SHP77 treated with DMSO at 0.1 percent for 48 hours (cell line): ENCODE results near the gene LMBR1L.

Source experiments
- DNase-seq: peaks from one replicate; lab custom pipeline; 2025; lab: John Stamatoyannopoulos, UW

LMBR1L gene

DNA sequence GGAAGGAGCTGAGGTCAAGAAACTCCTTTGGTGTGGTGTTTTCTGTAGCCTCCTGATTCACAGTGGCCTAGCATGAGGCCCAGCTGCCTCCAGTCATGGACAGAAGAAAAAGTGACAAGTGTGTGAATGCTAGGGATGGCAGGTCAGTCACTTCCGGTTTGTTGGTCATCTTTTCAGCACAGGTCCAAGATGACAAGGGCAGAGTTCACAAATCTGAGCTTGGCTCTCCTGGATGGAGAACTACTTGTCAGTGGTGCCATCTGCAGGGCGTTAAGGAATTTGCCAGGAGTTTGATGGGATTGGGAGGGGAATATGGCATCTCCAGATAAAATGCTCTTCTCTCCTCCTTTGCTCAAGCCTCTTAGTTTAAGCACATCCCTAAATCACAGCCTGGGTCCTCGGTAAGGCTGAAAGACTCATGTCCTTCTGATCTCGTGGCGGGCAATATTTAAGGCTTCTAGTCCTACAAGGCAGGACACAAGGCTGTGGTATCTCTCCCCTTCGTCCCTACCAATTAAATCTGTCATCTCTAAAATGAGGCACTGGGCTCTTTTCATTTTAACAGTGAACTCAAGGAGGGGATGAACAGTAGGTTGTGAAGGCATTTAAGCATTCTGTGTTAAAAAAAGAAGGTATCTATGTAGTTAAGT is 10.5 kb upstream of the LMBR1L start:
- DNase-seq, result peak; percentile 18

DNA sequence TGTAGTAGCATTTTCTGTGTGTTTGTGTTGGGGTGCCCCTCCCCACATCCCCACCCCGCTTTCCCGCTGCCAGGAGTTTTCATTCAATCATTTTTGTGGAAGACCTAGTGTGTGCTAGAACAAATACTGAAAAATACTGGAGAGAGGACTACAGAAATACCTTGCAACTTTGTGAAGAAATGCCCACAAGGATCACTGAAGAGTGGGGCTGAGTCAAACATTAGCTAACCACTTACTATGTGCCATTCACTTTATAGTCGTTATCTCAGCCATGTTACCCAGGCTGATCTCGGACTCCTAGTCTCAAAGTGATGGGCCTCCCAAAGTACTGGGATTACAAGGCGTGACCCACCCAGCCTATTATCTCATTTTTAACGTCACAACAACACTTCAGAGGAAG is 559 bp upstream of the LMBR1L start:
- DNase-seq, result no peak

DNA sequence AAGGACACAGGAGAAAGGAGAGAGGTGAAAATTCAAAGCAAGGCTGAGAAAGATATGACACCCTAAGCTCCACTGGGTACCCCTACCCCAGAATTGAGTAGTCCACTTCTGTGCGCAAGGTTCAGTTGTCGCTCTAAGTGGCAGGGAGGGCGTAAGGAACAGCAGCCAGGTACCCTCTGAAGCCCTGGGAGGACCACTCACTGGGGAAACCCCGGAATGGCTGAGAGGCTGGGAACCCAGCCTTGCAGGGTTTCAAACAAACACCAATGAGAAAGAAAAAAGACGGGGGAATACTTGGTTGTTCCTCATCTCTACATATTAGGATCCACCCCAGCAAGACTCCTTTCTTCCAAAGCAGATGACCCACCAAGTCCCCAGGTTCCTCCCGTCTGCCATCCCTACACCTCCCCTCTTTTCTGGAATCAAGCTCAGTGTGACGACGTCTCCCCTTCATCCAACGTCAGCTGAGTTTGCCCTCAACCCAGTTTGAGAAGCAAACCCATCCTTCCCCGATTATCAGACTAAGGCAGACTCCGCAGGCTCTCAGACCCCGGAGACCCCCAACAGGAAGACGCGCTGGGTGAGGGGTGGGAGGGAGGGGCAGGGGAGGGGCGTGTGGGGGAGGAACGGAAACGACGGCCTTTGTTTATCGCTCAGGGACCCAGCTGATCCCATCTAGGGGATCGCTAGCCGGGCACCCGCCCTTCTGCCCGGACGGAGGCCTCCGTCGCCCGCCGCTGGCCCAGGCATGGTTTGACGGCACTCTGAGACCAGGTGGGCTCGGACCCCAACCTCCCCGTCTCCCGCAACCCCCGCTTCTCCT is 795 bp downstream of the LMBR1L start:
- no peak for DNase-seq

DNA sequence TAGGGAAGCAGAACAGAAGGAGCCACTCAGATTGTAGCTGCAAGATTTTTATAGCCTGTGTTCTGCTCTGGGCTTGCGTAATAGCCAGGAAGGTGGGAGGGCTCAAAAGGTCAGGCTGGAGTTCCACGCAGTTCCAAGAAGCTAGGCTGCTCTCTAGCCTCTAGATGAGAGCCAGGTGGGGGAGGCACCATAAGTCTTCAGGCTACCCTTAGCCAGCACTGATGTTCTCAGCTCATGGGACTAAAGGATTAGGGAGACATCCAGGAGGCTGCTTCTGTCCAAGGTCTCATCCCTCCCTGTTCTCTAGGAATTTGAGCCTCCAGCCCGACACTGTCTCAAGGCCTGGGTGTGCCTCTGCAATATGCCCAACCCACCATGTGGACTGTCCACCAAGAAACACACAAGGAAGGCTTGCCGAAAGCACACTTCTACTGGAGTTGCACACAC is 1.7 kb downstream of the LMBR1L start:
- DNase-seq, result no peak

DNA sequence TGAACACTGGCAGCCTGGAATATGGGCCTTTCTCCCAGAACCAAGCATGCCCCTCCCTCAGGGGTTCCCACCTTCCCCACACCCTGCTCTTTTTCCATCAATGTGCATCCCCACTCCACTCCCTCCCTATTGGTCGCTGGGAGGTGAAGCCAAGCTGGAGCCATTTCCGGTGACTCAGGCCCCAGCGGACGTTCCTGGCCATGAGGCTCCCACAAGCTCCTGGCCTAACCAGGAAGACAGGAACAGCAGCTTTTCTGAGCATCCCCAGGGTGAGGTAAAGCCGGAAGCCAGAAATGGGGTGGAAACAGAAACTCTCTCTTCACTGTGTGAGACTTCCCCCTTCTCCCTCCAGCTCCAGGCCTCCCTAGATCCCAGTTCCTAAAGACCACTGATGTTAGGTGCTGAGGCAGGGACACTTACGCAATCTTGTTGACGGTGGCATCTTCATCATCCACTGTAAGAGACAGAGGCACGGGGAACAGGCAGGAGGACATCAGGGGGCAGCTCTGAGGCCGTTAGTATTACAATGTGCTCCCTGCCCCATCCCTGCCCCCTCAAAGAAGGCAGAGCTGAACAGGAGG is 5.1 kb downstream of the LMBR1L start:
- DNase-seq, result no peak

DNA sequence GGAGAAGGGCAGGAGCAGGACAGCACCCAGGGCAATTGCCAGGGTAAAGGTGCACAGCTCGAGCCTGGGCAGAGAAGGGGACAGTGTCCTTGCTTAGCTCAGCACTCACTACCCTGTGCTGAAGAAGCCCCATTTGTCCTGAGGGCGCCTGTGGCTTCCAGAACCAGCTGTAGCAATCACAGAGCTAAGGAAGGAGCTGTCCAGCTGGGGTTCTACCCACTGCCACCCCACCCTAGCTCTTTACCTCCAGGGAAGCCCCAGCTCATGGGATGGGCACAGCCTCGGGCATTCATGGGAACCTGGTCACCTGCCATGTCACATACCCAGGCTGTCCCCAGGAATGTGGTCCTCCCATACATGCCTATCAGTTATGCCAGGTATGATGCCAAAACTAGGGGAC is 5.8 kb downstream of the LMBR1L start:
- no peak for DNase-seq

DNA sequence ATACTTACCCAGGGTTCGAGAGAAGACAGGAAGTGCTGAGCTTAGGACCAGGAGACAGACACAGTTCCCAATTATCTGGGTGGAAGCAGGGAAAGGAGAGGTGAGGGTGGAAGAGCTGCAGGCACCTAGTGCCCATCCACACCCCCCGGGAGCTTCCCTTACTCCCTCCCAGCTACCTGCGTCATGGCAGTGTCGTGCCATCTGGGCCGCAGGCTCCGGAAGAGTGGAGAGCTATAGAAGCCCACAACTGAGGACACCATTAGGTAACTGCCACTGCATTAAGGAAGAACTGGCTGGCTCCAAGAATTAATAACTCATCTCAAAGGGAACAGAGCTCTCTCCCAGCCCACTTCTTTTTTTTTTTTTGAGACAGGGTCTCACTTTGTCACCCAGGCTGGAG is 10.3 kb downstream of the LMBR1L start:
- no peak for DNase-seq

DNA sequence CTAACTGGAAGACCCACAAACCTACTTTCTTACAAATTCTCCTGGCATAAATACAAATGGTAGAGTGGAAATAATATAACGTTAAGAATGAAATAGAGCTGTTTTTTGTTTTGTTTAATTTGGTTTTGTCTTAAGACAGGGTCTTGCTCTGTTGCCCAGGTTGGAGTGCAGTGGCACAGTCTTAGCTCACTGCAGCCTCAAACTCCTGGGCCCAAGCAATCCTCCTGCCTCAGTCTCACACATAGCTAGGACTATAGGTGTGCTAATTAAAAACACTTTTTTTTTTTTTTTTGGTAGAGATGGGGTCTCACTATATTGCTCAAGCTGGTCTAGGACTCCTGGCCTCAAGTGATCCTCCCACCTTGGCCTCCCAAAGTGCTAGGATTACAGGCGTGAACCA is 11.9 kb downstream of the LMBR1L start:
- no peak for DNase-seq

DNA sequence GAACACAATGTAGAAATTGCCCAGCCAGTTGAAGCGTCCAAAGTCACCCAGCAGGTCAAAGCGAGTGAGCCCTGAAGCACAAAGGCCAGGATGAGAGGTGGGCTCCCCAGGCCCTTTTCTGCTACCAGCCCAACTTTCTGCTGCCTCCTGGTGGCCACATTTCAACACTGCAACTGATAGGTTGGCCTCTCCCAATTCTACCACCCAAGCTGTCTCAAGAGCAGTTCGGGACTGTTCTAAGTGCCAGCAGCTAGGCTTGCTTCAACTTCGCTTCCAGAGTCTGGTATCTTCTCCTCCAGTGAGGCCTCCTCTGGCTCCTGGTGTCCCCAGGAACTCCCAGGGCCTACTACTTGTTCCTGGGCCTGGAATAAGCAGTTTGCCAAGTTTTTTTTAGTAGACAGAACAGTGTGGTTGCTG is 12.6 kb downstream of the LMBR1L start:
- no peak for DNase-seq

DNA sequence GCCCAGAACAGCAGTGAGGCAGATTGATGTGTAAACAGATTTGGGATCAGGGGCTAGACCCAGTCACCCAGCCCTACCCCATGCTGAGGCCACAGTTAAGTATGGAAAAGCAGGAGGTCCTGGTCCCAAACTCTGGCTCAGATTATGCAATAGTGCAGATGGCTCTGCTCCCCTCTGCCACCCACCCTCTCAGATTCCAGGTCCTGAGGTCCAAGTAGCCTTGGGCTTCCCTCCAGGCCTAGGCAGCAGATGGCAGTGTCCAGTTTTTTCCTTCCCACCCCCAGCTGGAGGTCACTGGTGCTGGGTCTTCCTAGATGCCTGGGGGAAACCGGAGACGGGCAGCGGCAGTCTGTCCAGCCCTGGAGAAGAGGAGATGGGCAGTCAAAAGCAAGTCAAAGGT is 13.3 kb downstream of the LMBR1L start:
- DNase-seq, result no peak

DNA sequence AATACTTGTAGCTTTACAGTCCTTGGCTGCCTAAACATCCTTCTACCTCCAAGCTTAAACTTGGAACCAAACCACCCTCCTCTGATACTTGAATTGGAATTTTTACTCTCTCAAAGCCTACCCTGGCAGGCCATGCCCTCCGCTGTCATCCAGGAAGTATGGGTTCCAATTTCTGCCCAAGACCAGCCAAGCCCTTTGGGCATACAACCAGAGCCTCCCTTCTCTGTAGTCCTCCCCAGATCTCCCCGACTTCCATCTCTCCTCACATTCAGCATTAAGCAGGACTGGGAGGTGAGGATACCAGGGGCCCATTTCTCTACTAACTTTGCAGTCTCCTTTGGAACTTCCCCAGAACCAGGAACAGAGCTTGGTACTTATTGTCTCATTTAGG is 15.7 kb downstream of the LMBR1L start:
- DNase-seq, result no peak

DNA sequence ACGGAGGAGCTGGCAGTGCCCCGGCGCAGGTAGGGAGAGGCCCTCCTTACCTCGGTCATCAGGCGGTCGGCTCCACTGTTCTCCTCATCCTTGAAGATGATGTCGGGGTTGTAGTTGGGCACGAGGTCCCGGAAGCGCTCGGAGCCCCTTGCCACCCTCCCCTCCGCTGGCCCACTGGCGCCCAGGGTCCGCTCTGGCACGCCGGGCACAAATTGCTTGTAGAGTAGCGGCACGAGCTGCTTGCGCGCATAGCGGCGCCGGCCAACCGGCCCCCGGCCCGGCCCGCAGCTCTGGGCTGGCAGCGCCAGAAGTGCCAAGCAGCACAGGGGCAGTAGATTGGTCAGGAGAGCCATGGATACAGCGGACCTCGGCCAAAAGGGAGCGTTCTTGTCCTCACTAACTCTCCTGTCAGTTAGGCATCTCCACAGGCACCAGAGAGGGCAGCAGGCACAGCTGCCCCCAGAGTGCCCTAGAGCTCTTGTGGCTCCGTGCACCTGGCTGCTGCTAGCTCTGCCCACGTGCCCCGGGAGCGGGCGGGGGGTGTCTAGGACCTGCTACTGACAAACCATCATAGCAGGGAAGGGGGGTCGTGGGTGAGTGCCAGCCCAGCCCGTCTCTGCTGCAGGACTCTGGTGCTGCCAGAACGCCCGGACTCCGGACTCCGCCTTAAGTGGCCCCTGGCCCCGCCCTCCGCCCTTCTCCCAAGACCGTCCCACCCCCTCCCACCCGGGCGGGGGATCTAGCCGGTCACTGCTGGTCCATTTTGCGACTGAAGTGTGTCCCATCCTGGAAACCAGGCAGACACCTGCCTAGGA is 16.3 kb downstream of the LMBR1L start, which contains the start of gene DHH:
Gene DHH, minus strand, starts transcription at position 642 of the 815 bp plus-strand sequence. Its CDS starts 289 bp downstream, at position 353.
- DNase-seq, result peak; percentile 49

DNA sequence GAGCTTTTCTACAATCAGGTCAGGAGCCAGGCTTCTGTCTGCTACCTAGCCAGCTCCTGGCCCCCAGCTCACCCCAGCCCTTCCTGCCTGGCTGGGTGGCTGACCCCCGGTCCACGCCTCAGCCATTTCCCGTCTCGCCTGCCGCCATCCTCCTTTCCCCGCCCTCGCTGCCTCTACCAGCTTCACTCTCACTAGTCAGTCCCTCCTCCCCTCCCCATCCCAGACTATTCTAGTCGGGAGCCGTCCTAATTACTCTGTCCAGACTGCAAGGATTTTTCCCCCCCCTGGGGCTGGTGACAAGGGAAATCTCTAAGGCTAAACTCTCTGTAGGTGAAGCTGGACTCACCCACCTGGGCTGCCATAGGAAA is 16.9 kb downstream of the LMBR1L start:
- no peak for DNase-seq

DNA sequence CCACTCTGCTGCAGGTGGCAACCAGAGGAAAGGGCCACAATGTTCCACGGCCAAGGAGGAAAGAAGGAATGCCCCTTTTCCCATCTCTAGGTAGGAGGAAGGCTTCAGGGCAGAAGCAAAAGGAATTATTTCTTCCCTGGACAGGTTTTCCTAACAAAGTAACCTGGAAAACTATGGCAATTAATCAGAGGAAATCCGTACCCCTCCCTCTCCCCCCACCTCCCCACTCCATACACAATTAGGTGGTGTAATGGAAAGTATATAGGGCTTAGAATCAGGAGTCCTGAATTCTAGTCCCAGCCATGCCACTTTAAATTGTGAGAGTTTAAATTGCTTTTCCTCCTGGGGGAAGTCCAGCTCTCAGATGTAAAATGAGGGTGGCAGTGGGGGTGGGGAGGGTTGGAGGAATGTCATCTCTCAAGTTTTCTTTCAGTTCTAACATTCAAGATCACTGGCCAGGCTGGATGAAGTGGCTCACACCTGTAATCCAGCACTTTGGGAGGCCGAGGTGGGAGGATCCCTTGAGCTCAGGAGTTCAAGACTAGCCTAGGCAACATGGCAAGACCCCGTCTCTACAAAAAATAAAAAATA is 17.7 kb downstream of the LMBR1L start:
- DNase-seq, result no peak

DNA sequence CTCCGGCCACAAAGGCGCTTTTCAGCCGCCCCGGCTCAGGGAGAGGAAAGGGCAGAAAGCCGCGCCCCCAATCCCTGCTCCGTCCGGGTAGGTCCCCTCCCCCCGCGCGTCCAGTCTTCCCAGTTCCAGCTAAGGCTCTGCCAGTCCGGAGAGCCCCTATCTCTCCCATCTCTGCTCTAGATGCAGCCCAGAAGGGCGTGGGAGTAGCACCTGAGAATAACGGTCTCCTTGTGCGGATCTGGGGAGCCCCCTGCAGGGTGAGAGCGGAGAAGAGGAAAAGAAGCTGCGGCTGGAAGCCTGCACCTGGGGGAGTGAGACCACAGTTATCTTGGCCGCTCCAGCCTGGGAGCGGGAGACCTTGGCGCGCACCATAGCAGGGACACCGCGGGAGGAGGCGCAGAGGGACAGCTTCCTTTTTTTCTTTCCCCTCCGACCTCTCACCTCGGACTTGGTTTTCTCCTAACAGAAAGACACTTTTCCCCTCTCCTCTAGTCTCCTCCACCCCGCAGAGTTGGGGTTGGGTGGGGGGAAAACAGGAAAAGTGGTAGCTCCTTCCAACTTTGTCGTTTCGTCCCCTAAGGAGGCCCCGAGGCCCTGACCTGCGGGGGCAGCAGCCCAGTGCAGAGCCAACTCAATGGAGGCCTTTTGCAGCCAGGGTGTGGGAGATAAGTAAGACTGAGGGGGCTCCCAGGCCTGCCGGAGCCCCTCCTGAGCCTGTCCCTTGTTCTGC is 18.4 kb downstream of the LMBR1L start:
- no peak for DNase-seq

DNA sequence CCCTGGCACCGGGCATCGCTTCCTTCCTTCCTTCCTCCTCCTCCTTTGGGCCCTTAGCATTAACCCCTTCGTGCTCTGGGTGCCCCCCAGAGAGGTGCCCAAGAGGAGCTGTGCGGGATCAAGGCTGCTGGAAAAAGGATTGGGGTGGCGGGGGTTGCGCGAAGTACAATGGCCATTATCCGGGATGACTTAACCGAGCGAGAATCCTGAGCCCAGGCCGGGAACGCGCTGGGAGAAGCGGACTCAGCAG is 18.9 kb downstream of the LMBR1L start:
- no peak for DNase-seq

DNA sequence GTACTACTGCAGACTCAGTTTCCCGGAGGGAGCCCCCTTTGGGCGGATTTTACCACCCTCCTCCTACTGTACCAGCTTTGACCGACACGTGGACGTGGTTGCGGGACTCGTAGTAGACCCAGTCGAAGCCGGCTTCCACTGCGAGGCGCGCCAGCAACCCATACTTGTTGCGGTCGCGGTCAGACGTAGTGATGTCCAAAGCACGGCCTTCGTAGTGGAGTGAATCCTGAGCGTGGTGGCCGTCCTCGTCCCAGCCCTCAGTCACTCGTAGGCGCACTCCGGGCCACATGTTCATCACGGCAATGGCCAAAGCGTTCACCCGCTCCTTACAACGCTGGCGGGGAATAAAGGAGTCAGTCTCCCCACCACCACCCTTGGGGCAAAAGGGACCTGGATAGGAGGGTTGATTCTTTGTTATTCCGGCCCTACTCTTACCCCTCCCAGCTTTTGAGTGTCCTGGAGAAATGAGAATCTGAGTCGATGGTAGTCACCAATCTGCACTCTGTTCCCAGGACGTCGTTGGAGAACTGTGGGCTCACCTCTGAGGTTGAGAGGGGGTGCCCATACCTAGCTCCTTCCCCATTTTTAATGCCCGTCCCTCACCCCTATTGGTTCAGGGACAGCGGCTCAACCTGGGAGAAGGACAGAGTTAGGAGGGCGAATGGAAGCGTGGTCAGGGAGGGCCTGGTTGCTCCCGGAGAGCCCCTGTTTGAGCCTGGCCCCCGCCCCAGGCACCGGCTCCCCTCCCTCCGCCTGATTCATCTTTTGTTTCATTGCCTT is 19.4 kb downstream of the LMBR1L start:
- DNase-seq, result no peak

DNA sequence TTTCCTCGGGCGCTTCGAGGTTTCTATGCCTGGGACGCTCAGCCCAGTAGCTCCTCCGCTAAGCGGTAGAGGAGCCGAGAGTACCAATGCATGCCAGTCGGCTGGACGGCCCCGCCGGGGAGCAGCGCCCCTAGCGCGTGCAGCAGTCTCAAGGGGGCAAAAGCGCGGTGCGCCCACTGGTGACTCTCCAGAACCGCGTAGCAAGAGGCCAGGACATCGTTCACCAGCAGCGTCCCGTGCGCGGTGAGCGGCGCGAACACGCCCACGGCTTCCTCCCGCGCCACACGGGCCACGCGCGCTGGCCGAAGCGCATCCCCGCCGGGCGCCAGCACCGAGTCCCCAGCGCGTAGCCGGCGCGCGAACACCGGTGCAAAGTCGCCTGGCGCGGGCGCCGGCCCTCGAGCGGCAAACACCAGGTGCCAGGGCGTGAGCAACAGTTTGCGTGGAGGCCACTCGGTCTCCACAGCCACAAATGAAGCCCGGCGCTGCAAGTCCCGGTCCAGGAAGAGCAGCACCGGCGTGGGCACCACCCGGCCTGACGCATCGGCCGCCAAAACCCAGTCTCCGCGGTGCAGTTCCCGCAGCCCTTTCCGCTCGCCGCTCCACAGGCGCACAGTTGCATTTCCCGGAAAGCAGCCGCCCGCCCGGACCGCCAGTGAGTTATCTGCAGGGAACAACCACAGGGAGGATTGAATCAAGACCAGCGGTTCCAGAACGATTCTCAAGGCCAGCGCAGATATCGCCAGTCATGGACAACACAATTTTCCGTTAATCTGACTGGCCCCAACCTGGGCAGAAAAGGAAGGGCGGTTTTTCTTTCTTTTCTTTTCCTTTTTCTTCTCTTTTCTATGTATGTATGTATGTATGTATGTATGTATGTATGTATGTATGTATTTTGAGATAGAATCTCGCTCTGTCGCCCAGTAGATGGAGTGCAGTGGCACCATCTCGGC is 20.6 kb downstream of the LMBR1L start:
- DNase-seq, result no peak

DNA sequence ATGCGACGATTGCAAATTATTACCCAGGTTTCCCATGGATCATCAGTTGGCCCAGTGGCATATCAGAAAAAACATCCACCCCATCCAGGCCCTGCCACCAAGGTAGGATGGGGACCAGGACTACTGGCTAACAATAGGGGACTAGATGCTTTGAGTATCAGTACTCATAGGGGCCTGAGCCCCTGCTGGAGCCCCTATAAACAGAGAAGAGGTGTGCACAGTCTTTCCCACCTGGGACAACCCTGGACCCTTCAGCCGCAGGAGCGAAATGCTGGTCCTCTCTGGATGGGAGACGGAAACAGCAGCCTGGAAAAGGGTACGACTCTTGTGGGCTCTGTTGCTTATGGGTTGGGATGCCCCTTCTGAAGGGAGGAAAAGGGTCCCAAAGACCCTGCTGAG is 21.7 kb downstream of the LMBR1L start:
- DNase-seq, result no peak
